GM19025 (cell line): ENCODE results near the gene ABCA6.
"Not testable (repeated sequence)": the region's sequence is repeated elsewhere in the genome, so short reads cannot be mapped to it uniquely, and the experiment has no call there.

ENCODE experiments used
- ATAC-seq: cut with Tn5 transposase; IDR thresholded peaks from one replicate; pipeline ENCODE4 v1.9.1; 2021; ENCODE audit warnings: mild to moderate bottlenecking, low read depth, moderate library complexity; ENCODE audit not compliant: unreplicated experiment

ABCA6 gene, protein sequence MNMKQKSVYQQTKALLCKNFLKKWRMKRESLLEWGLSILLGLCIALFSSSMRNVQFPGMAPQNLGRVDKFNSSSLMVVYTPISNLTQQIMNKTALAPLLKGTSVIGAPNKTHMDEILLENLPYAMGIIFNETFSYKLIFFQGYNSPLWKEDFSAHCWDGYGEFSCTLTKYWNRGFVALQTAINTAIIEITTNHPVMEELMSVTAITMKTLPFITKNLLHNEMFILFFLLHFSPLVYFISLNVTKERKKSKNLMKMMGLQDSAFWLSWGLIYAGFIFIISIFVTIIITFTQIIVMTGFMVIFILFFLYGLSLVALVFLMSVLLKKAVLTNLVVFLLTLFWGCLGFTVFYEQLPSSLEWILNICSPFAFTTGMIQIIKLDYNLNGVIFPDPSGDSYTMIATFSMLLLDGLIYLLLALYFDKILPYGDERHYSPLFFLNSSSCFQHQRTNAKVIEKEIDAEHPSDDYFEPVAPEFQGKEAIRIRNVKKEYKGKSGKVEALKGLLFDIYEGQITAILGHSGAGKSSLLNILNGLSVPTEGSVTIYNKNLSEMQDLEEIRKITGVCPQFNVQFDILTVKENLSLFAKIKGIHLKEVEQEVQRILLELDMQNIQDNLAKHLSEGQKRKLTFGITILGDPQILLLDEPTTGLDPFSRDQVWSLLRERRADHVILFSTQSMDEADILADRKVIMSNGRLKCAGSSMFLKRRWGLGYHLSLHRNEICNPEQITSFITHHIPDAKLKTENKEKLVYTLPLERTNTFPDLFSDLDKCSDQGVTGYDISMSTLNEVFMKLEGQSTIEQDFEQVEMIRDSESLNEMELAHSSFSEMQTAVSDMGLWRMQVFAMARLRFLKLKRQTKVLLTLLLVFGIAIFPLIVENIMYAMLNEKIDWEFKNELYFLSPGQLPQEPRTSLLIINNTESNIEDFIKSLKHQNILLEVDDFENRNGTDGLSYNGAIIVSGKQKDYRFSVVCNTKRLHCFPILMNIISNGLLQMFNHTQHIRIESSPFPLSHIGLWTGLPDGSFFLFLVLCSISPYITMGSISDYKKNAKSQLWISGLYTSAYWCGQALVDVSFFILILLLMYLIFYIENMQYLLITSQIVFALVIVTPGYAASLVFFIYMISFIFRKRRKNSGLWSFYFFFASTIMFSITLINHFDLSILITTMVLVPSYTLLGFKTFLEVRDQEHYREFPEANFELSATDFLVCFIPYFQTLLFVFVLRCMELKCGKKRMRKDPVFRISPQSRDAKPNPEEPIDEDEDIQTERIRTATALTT (N-terminal part only)

DNA sequence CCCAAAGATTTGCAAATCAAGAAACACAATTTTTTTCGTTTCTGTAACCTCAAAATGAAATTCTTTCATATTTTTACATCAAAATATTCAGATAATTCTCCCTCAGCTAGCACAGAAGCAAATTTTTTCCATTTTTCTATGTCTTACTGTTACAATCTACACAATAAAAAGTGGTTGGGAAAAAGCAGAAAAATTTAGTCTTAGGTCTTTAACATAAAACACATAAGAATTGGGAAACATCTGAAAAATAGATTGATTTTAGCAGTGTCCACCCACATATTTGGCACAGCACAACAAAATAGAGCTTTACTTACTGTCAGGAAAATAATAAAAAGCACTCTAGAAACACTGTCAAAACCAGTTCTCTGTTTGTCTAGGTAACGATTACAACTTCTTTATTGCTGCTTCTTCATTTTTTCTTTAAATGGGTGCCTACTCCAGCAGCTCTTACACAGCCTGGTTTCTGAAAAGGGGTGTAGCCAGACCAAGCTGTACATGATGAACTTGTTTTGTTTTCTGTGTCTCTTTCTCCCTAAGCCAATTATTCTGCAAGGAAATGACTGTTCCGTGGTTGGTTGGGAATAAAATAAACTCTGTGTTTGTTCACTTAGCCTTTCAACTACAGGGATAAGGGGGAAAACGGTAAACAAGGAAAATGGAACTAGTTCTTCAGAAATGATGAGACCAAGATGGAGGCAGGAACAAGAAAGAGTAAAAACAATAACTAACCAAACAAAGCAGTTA, at the start of gene ABCA6:
TSS of gene ABCA6 (minus strand) at position 465 of the 744 bp plus-strand sequence. CDS start 1,192 bp downstream, outside the sequence.
- ATAC-seq, result no peak

- ATAC-seq, result no peak
Observed at GRCh38 chr17:69188796-69189195, 47.1 kb upstream of the ABCA6 start.

GRCh38 chr17:69188064-69188463, 46.4 kb upstream of the ABCA6 start:
- ATAC-seq, result no peak

- no peak for ATAC-seq
Observed at GRCh38 chr17:69187294-69187693, 45.6 kb upstream of the ABCA6 start.

- no peak for ATAC-seq
Observed at GRCh38 chr17:69179227-69179952, 37.7 kb upstream of the ABCA6 start.

- ATAC-seq, result no peak
Observed at GRCh38 chr17:69176457-69176795, 34.7 kb upstream of the ABCA6 start.

DNA sequence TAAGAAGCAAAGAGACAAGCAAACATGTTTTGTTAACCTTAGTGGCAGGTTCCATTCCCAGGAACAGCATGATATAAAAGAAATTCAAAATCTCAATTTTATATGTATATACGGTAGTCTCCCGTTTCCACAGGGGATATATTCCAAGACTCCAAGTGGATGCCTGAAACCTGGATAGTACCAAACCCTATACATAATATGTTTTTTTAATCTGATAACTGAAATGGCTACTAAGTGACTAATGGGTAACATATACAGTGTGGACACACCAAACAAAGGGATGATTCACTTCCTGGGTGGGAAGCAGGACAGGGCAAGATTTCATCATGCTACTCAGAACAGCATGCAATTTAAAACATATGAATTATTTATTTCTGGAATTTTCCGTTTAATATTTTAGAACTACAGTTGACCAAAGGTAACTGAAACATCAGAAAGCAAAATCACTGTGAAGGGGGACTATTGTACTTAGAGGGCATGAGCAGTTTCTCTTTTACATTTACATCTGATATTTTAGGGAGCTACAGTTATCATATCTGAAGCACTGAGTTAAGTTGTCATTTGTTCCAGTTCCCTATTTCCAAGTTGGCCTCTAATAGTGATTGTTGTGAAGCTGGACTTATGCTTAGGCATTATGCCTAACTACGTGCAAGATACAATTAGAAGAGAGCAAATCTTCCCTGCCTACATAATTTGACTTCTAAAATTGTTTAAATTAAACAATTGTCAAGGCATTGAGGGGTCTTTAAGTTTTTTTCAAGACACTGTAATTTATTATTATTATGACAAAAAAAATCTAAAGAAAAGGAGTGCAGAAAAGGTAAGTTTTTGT, 34.1 kb upstream of the ABCA6 start:
- ATAC-seq, result no peak

- no peak for ATAC-seq
Observed at GRCh38 chr17:69175262-69175624, 33.5 kb upstream of the ABCA6 start.

- no peak for ATAC-seq
Observed at GRCh38 chr17:69173118-69173517, 31.4 kb upstream of the ABCA6 start.

DNA sequence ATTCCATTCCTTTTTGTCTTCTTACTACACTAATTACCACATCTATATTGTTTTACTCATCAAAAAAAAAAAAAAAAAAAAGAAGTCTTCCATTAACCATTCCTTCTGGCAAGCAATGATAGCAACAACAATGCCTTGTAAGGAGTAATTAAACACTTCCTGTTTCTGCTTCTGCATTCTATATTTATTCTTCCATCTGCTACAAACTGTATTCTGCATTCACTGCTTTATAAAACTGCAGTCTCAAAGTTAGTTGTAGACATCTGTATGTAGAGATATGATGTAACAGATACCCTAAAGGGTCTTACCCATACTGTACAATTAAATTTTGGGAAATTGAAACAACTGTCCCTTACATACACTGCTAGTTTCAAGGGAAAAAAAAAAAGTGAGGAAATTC, 28.7 kb upstream of the ABCA6 start:
- no peak for ATAC-seq

GRCh38 chr17:69168642-69169041, 26.9 kb upstream of the ABCA6 start:
- ATAC-seq, result not testable (repeated sequence)

GRCh38 chr17:69166957-69167356, 25.3 kb upstream of the ABCA6 start:
- ATAC-seq, result no peak

DNA sequence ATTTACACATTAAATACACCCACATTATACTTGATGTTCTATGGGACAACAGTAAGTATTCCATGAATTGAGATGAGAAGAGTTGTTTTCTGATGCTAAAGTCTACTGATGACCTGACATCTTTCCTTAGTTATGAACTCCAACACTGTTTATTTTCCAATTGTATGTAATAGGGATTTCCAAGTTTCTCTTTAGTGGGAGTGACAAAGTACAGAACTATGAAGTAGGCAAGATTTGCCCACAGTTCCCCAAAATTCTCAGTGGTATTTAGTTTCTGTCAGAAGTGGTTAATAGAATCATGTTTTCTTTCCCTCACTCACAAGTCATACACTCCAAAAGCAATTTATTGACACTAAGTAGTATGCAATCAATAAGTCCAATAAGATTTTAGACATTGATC, 22.5 kb upstream of the ABCA6 start:
- no peak for ATAC-seq

DNA sequence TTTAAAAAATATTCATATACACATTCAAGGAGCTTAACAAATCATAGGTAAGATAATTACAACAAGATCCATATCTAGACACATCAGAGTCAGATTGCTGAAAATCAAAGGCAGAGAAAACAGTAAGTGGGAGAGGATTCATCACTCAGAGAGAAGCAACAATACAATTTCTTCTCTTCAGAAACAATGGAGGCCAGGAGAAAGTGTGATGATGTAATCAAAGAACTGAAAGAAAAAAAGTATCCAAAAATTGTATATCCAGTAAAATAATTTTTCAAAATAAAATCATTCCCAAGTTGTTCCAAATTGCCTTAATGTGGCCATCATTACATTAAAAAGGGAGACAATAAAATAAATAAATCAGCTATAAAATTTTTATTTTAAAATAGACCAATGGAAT, 17.7 kb upstream of the ABCA6 start:
- no peak for ATAC-seq

GRCh38 chr17:69154267-69154666, 12.6 kb upstream of the ABCA6 start:
- no peak for ATAC-seq

GRCh38 chr17:69150333-69150732, 8.6 kb upstream of the ABCA6 start:
- no peak for ATAC-seq

DNA sequence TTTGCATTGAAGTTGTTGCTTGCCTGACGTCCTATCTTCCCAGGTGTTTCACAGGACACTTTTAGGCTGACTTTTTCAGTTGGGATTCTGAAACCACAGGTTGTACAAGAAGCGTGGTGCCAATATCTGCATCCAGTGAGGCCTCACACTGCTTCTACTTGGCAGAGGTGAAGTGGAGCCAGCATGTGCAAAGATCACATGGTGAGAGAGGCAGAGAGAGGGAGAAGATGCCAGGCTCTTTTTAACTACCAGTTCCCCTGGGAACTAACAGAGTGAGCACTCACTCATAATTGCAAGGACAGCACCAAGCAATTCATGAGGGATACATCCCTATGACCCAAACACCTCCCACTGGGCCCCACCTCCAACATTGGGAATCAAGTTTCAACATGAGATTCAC, 5.8 kb upstream of the ABCA6 start:
- no peak for ATAC-seq

DNA sequence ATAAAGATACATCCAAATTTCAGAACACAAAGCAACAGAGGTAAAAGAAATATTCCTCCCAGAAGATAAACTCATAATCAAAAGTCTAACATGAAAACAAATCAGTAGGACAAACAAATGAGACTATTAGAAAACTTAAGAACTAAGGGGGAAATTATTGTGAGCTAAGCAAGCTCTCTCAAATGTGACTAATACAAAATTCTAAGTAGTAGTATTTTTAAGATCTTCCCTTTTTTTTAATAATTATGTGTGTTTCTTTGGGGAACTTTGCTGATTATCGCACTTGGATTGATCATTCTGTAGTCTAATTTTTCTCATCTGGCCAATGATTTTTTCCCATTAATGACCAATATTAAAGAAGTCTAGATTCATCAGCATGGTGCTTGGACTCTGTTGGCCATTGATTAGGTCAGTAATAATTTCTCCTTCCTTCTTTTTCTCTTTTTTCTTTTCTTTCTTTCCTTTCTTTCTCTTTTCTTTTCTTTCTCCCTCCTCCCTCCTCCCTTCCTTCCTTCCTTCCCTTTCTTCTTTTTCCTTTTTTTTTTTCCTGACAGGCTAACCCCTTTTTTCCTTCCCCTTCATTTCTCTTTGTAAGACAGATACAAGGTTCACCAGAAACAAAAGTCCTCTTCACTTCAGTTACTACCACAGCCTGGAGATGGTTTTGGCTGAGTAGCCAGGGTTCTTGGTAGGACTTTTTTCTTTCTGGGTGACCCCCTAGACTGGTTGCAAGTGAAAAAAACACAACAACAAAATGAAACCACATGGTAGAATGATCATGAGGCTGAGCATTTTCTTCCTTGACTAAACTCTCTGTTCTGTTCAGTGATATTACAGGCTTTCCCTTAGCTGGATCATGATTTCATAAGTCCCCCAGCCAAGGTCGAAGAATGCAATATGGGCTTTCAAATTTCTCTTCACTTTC, 2.9 kb upstream of the ABCA6 start:
- ATAC-seq, result no peak
